ENCODE measurements around the gene PPIP5K2.
"Not testable (repeated sequence)": the region's sequence is repeated elsewhere in the genome, so short reads cannot be mapped to it uniquely, and the experiment has no call there.

The PPIP5K2 gene

GRCh38 chr5:103207653-103208052 is 87.6 kb downstream of the PPIP5K2 start:
- DNase-seq (ENCODE audit: low read depth, low spot score) = no peak

DNA sequence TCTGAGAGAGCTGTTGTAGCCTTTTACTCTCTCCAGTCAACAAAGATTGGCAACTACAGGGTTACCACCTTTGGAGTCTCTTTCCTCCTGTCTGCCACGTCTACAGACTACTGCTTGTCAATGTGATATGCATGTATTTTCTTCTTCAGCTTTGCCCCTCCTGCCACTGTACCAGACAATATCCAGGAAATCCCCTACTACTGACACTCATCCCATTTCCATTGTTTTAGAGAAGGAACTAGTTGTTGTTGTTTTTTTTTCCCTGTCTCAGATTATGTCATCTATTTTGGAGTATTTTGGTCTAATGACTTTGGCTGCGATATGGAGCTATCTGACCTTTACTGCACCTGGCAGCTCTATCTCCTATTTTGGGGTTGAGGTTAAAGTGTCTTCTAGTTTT is 88.4 kb downstream of the PPIP5K2 start:
- no peak for DNase-seq (ENCODE audit: low read depth, low spot score)

- no peak for DNase-seq (ENCODE audit: low read depth, low spot score)
These were observed 89.0 kb downstream of the PPIP5K2 start for GRCh38 chr5:103209065-103209464.

GRCh38 chr5:103210952-103211351 is 90.9 kb downstream of the PPIP5K2 start:
- no peak for DNase-seq (ENCODE audit: low read depth, low spot score)

DNA sequence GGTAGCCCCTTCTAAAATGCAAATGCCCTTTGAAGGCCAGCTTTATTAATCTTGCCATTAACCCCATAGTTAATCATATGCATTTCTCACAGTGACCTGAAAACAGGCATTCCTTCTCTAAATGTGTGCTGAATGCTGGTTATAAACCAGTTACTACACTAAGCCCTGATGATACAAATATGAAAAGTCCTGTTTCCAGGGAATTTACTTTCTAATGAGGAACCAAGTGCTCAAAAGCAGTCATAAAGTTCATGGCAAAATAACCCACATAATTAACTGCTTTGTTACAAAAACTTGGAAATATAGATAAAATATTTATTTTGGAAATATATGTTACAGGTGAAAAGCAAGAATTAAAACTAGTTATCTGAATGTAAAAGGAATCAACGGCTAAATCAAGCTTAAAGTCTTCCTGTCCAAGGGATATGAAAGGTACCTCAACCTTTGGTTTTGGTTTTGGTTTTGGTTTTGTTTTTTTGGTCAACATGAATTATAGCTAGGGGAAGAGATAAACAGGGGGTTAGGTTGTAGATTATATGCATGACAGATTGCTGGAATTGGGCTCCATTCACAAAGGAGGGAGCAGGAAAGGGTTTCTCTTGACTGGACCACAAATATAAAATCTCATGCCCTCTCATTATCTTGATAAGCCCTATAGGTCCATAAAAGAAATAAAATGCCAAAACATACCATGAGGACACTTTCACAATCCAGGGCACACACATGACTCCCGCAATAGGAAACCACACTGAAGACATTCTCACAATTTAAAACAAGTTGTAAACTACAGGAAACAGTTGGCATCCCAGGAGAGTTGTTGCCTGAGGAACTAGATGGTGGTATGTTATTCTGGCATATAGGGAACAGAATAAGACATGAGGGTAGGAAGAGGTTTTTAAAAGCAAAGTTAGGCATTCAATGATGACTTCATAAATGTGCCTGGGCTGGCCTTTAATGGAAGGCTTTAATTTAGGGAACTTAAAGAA is 91.8 kb downstream of the PPIP5K2 start:
- no peak for DNase-seq (ENCODE audit: low read depth, low spot score)

DNA sequence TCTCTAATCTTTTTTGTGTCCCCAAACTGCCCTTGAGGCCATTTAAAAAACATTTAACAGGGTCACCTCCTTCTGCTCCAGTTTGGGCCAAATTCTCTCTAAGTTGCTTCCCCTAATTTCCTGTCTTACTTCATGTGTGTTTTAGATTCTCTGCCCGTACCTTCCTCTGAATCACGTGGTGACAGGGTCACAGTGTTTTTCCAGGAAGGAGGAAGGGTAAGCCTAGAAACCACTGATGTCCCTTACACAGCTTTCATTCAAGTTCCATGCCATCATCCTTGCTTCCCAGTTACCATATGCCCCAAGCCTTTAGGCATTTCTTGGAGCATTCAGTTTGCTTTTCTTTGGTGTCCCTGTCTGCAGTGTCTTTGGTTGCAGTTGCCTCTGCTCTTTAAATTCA is 96.0 kb downstream of the PPIP5K2 start:
- no peak for DNase-seq (ENCODE audit: low read depth, low spot score)

DNA sequence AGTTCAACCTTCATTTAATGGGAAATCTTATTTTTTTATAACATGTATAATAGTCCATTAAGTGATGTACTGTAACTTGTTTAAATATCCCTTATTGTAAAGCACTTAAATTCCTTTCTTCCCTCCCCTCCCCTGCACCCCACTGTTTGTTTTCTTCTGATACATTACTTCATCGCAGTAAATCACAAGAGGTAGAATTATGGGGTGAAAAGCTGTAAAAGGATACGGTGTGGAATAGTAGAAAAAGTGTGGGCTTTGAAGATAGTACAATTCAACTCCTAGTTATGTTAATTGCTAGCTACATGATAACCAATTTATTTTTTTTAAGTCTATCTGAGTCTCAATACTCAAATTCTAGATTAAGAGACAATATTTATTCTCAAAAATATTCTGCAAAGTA is 96.6 kb downstream of the PPIP5K2 start:
- DNase-seq (ENCODE audit: low read depth, low spot score) = no peak

DNA sequence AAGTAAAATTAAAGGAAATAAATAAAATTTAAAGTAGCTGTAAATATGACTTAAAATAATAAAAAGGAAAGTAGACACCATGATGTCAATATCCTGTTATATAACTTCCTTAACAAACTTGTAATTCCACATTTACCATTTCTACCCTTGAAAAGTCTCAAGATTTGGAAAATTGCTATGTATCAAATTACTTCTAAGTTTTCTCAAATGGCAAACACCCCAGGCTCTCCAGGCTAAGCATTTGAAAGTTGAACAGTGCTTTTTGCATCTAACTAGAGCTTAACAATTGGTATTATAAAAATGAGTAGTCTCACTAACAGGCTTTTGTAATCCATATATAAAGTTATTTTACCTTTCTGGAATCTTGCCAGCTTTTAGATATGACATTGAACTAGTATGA is 97.0 kb downstream of the PPIP5K2 start:
- no peak for DNase-seq (ENCODE audit: low read depth, low spot score)

- DNase-seq (ENCODE audit: low read depth, low spot score) = peak; percentile 26
These were observed 98.1 kb downstream of the PPIP5K2 start for GRCh38 chr5:103218164-103218563.

GRCh38 chr5:103219074-103219473 is 99.0 kb downstream of the PPIP5K2 start:
- DNase-seq (ENCODE audit: low read depth, low spot score) = not testable (repeated sequence)

- DNase-seq (ENCODE audit: low read depth, low spot score) = no peak
These were observed 103.2 kb downstream of the PPIP5K2 start for GRCh38 chr5:103223031-103223955.

DNA sequence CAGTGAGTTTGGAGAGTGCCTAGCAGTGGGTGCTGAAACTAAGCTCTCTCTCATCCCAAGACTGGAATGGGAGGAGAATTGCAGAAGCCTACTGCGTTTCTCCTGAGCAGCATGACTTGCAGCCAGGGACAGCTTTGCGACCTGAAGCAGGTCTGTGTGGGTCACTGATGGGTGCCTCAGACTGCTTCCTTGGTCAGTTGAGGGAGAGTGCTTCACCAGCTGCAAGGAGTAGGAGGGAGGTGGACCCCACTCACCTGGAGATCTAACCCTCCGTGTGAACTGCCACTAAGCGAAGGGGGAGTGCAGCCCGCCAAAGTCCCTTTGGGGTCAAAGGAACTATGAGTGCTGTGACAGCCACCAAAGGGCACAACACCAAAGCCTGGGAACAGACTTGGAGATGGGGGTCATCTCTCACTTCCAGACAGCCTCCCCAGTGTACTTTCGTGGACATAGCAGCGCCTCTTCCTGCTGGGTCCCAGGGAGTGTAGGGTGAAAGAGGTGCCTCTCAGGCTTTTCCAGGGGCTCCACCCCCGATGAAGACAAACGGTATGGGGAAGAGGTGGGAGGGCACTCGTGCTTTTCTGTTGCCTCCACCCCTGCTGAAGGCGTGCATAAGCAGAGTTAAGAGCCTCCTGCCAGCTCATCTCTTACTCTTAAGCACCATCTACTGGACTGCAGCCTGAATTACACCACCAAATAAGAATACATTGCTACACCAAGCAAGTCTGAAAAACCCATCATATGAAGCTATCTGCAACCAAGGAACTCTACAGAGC is 104.2 kb downstream of the PPIP5K2 start:
- peak; percentile 44 for DNase-seq (ENCODE audit: low read depth, low spot score)

DNA sequence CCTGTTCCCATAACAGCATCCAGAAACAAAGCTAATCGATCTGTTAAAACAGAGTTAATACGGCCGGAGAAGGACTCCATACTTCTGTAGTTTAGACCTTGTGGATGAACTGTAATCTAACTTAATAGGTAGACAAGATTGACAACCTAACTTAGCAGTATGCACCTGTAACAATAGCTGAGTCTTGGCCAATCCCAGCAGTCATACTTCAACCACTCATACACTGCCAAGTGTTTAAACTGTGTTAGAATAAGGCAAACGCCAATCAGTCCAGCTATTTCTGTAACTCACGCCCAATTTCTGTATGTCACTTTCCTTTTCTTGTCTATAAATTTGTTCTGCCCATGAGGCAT is 104.8 kb downstream of the PPIP5K2 start:
- DNase-seq (ENCODE audit: low read depth, low spot score) = no peak

GRCh38 chr5:103228061-103228460 is 108.0 kb downstream of the PPIP5K2 start:
- DNase-seq (ENCODE audit: low read depth, low spot score) = no peak

DNA sequence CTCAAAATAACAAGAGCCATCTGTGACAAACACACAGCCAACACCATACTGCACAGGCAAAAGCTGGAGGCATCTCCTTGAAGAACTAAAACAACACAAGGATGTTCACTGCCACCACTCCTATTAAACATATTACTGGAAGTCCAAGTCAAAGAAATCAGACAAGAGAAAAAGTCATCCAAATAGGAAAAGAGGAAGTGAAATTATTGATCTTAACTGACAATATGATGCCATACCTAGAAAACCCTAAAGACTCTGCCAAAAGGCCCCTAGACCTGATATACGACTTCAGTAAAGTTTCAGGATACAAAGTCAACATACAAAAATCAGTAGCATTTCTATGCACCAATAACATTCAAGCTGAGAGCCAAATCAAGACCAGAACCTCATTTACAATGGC is 108.5 kb downstream of the PPIP5K2 start:
- DNase-seq (ENCODE audit: low read depth, low spot score) = no peak

DNA sequence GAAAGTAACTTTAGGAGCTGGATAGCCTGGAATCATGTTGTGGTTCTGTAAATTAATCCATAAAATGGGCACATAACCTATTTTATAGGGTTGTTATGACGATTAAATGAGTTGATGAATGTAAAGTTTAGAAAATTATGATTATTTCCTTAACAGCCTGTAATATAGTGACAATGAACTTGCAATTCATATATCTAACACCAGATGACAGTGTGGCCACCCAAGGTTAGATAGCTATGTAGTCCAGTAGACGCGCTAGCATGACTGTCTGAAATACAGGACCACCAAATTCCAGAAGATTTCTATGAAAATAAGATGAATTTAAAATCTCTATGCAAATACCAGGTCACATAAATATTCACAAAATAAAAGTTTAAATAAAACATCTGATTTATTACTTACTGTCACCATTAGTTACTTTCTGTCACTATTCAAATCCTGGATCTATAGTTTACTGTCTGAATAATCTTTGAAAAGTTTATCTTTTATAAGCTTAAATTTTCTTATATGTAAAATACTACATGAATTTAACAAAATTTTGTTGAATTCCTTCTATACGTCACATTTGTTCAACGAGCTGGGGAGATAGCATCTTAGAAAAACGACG is 112.4 kb downstream of the PPIP5K2 start:
- DNase-seq (ENCODE audit: low read depth, low spot score) = no peak

DNA sequence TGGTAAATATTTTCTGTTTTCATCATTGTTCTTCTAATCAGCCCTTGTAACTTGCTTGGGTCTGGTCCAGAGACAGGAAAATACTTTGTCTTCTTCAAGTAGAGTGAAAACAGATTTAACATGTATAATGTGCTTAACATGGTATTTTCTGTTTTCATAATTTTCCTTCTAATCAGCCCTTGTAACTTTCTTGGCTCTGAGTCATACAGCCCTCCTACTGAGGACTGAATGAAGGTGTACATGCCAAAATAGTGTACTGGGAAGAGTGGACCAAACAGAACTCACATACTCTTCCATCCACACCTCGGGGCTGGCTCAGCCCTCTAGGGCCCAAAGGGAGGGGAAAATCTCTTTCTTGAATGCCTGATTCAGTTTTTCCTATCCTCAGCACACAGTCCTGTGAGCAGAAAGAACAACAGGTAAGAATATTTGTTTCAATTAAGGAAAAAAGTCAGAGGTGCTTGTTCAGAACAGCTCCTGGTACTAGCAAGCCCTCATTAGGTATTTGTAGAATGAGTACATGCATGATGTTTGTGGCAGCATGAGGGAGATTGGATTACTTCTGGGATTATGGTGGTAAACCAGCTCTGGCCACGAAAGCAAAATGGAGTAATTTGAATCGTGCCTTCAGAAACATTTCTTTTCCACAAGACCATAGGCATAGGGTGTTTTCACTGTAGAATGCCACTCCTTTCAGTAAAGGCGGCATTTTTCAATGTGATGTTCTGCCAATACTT is 114.3 kb downstream of the PPIP5K2 start:
- DNase-seq (ENCODE audit: low read depth, low spot score) = no peak

DNA sequence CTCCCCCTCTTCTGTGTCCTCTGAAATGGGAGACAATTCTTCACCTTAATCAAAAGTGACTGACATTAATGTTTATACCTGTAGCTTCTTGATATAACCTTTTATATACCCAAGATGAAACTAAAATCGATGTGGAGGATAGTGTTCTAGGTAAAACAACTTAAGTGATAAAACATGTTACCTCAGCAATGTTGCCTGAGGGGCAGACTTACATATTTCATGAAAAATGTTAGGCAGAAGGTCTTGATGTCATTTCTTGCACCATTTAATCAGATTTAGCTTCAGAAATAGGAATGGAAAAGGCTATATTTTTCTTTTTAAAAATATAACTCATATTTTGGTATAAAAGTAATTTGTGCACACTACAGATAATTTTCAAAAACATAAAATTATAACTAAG is 115.8 kb downstream of the PPIP5K2 start:
- no peak for DNase-seq (ENCODE audit: low read depth, low spot score)

GRCh38 chr5:103237778-103238177 is 117.7 kb downstream of the PPIP5K2 start:
- DNase-seq (ENCODE audit: low read depth, low spot score) = no peak

DNA sequence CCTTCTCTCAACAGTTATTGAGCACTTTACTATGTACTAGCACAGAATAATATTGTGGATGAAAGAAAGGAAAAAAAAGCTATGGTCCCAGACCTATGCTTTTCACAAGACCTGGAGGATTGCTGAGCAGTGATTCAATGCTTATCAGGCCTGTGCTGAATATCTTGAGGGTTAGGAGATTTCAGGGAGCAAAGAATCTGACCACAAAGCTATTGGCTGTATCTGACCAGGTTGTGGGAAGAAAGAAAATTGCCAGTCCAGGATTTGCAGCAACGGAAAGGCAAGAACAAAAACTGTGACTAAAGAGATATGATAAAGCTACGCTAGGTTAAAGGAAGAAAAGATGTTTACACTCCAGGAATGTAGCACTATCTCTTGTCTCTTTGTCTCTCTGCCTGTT is 123.6 kb downstream of the PPIP5K2 start:
- no peak for DNase-seq (ENCODE audit: low read depth, low spot score)

DNA sequence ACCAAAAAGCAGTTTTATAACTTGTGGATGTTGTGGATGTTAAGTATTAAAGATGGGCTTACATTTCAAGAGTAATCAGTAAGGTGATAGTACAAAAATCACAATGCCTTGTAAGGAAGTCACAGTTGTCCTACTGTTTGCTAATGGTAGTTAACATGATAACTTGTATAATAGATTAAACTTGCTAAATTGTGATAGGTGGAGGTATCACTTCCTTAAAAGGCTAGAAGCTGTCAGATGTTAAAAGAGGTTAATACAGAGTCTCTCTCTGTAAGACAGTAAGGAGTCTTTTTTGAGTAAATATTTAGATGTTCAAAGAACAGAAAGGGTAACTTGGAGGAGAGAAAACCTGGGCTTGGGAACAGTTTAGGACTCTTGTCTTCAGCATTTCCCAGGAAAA is 124.3 kb downstream of the PPIP5K2 start:
- no peak for DNase-seq (ENCODE audit: low read depth, low spot score)
